HepG2 (cell line): Measurements from ENCODE around the gene ERLIN1.

Experiments used
- ATF5 ChIP-seq: sonication (generic); formaldehyde crosslinking; IDR thresholded peaks from 2 replicates; pipeline ENCODE4 v1.4.0; 2020; ENCODE audit warnings: mild to moderate bottlenecking, low read depth, missing genetic modification reagents
- CTCF ChIP-seq: sonication (generic); formaldehyde crosslinking; IDR thresholded peaks from 2 replicates; pipeline ENCODE4 v1.5.0; 2020; ENCODE audit warnings: mild to moderate bottlenecking, missing genetic modification reagents, moderate library complexity
- E2F2 ChIP-seq: sonication (generic); formaldehyde crosslinking; IDR thresholded peaks from 2 replicates; pipeline ENCODE4 v1.4.0; 2020; ENCODE audit warnings: missing genetic modification reagents, borderline replicate concordance
- FOSL2 ChIP-seq: sonication (generic); formaldehyde crosslinking; IDR thresholded peaks from 2 replicates; pipeline ENCODE4 v1.4.0; 2020; ENCODE audit warnings: missing genetic modification reagents
- GABPA ChIP-seq, 2 experiments: IDR thresholded peaks; 2 replicates each; pipeline ENCODE4 v1.6.1; 2011 to 2016; ENCODE audit warnings: low read depth in 2 of 2, low read length in 1 of 2, missing biosample characterization in 1 of 2, missing genetic modification characterization in 1 of 2
- GMEB1 ChIP-seq: sonication (generic); formaldehyde crosslinking; IDR thresholded peaks from 2 replicates; pipeline ENCODE4 v1.5.1; 2020; ENCODE audit warnings: missing genetic modification reagents, mild to moderate bottlenecking, borderline replicate concordance
- HNF4G ChIP-seq, 2 experiments: sonication (generic) in 1 of 2; formaldehyde crosslinking in 1 of 2; IDR thresholded peaks; 2 replicates each; pipeline versions ENCODE4 v1.4.0 to v1.6.1; 2011 to 2020; ENCODE audit warnings: borderline replicate concordance in 2 of 2, low read depth in 2 of 2, mild to moderate bottlenecking in 2 of 2, low read length in 1 of 2, missing genetic modification reagents in 1 of 2, moderate library complexity in 1 of 2
- POLR2A ChIP-seq, 2 experiments: IDR thresholded peaks; 2 replicates each; pipeline ENCODE4 v1.6.1; 2011; ENCODE audit warnings: low read depth in 2 of 2, low read length in 2 of 2, mild to moderate bottlenecking in 1 of 2, moderate library complexity in 1 of 2; ENCODE audit not compliant: insufficient read depth in 1 of 2
- REL ChIP-seq: sonication (generic); formaldehyde crosslinking; conservative IDR thresholded peaks from 2 replicates; pipeline ENCODE4 v1.8.0; 2022; ENCODE audit warnings: mild to moderate bottlenecking, missing genetic modification reagents, moderate library complexity
- SMC3 ChIP-seq: IDR thresholded peaks from 2 replicates; pipeline ENCODE4 v1.6.1; 2011; ENCODE audit warnings: low read length, improper control_type of control experiment
- U2AF1 ChIP-seq: fragments of 200-400 bp; formaldehyde crosslinking; optimal IDR thresholded peaks from 2 replicates; pipeline ENCODE3; 2017; ENCODE audit warnings: mild to moderate bottlenecking, low read depth, low read length
- ZBTB33 ChIP-seq: sonication (generic); formaldehyde crosslinking; IDR thresholded peaks from 2 replicates; pipeline ENCODE4 v1.4.0; 2020; ENCODE audit warnings: missing genetic modification reagents
- ZNF12 ChIP-seq: sonication (generic); formaldehyde crosslinking; IDR thresholded peaks from 2 replicates; pipeline ENCODE4 v1.5.0; 2020; ENCODE audit warnings: missing genetic modification reagents
- ZNF761 ChIP-seq: sonication (generic); formaldehyde crosslinking; conservative IDR thresholded peaks from 2 replicates; pipeline ENCODE4 v1.4.0; 2020; ENCODE audit warnings: mild to moderate bottlenecking, missing genetic modification reagents

GRCh38 chr10:100148353-100149211 lies 37.2 kb downstream of the ERLIN1 start:
- TF ChIP-seq HNF4G (IDR thresholded peaks at IDR 0.05; ENCODE audit: borderline replicate concordance, low read depth, low read length) (no peak), HNF4G (CRISPR knock-in tag; IDR thresholded peaks at IDR 0.05; ENCODE audit: borderline replicate concordance, low read depth) (no peak), E2F2 (CRISPR knock-in tag) (no peak), ATF5 (CRISPR knock-in tag) (no peak), FOSL2 (CRISPR knock-in tag) (peak; percentile 47), REL (CRISPR knock-in tag) (no peak), ZNF12 (CRISPR knock-in tag) (no peak), SMC3 (no peak), GABPA (IDR thresholded peaks at IDR 0.05; ENCODE audit: low read depth, low read length) (no peak), GABPA (CRISPR knock-in tag; IDR thresholded peaks at IDR 0.05; ENCODE audit: low read depth) (no peak), ZNF761 (CRISPR knock-in tag) (no peak), GMEB1 (CRISPR knock-in tag) (no peak), CTCF (CRISPR knock-in tag) (no peak), U2AF1 (no peak), POLR2A (IDR thresholded peaks at IDR 0.05; ENCODE audit: insufficient read depth in 1 of 2, low read depth in 2 of 2, low read length in 2 of 2) (no peak), ZBTB33 (CRISPR knock-in tag) (no peak)
